ENCODE data around the gene ATP2A1.
A peak's percentile ranks its signal among the peaks of the same experiment; 100 is the strongest.

- no peak for TF ChIP-seq SUZ12 (IDR thresholded peaks at IDR 0.05; ENCODE audit: extremely low read depth, insufficient read depth, insufficient read length)
- peak; percentile 44 for TF ChIP-seq YY1 (IDR thresholded peaks at IDR 0.05; ENCODE audit: insufficient read depth, insufficient read length)
Measured at GRCh38 chr16:28925386-28926228, 47.3 kb downstream of the ATP2A1 start.

All from NT2/D1 (cell line).